Measurements from ENCODE around the gene UNC50.

The UNC50 gene

DNA sequence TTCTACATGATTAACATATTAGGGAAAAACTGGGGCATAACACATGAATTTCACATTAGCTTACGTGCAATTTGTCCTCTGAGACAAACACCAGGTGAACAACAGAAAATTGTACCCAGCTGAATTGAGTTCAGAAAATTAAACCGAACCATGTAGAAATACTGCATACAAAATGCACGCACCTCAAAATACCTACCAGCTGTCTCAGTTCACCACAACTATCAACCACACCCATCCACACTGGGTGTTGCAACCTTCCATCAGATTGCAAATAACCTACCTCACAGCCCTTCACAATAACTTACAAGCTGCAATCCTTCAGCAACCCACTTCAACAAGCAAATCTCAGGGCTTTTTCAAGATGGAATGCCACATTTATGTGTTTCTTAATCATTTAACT is 55.9 kb downstream of the UNC50 start:
- no peak for DNase-seq (ENCODE audit: low read depth in 2 of 2)

DNA sequence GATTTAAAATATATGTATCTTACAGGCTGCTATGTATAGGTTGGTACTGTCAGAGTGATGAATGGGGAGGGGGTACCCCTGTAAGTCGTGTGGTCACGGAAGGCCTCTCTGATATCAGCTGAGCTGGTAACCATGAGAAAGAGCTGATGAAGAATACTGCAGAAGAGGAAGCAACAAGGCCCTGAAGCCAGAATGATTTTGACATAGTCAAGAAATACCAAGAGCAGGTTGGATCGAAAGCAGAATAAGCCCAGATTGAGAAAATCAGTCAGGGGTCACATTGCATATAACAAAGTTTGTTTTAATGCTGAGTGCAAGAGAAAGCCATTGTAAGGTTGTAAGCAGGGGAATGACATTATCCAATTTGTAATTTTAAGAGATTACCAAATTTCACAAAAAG is 57.3 kb downstream of the UNC50 start:
- DNase-seq (ENCODE audit: low read depth in 2 of 2) = no peak
